Right forelimb (tissue), 1 donor: Measurements from ENCODE around the gene EXT2.
A peak's percentile ranks its signal among the peaks of the same experiment; 100 is the strongest.

Source experiments
- DNase-seq: peaks from one replicate; pipeline ENCODE4 v3.0.0-alpha.2; 2018

Gene EXT2

GRCh38 chr11:44207292-44207691, 111.8 kb downstream of the EXT2 start:
- DNase-seq: no peak

GRCh38 chr11:44208976-44209603, 113.6 kb downstream of the EXT2 start:
- no peak for DNase-seq

GRCh38 chr11:44212128-44212527, 116.7 kb downstream of the EXT2 start:
- no peak for DNase-seq

- DNase-seq: no peak
Observed at GRCh38 chr11:44213148-44213547, 117.7 kb downstream of the EXT2 start.

GRCh38 chr11:44217432-44217831, 122.0 kb downstream of the EXT2 start:
- no peak for DNase-seq

- DNase-seq: no peak
Observed at GRCh38 chr11:44219830-44220796, 124.6 kb downstream of the EXT2 start.

- no peak for DNase-seq
Observed at GRCh38 chr11:44221456-44221855, 126.0 kb downstream of the EXT2 start.

- no peak for DNase-seq
Observed at GRCh38 chr11:44221992-44222391, 126.5 kb downstream of the EXT2 start.

- DNase-seq: no peak
Observed at GRCh38 chr11:44223238-44223637, 127.8 kb downstream of the EXT2 start.

- no peak for DNase-seq
Observed at GRCh38 chr11:44224867-44225501, 129.5 kb downstream of the EXT2 start.

- DNase-seq: no peak
Observed at GRCh38 chr11:44226490-44226889, 131.0 kb downstream of the EXT2 start.

- no peak for DNase-seq
Observed at GRCh38 chr11:44226945-44227344, 131.5 kb downstream of the EXT2 start.

- no peak for DNase-seq
Observed at GRCh38 chr11:44228379-44228778, 132.9 kb downstream of the EXT2 start.

GRCh38 chr11:44229098-44229497, 133.6 kb downstream of the EXT2 start:
- no peak for DNase-seq

GRCh38 chr11:44229624-44230023, 134.1 kb downstream of the EXT2 start:
- DNase-seq: no peak

- DNase-seq: no peak
Observed at GRCh38 chr11:44235765-44236201, 140.3 kb downstream of the EXT2 start.

- DNase-seq: no peak
Observed at GRCh38 chr11:44236296-44236695, 140.8 kb downstream of the EXT2 start.

GRCh38 chr11:44237156-44237555, 141.7 kb downstream of the EXT2 start:
- DNase-seq: no peak

GRCh38 chr11:44241851-44242250, 146.4 kb downstream of the EXT2 start:
- peak; percentile 61 for DNase-seq

GRCh38 chr11:44243086-44243485, 147.6 kb downstream of the EXT2 start:
- no peak for DNase-seq

GRCh38 chr11:44243595-44244343, 148.3 kb downstream of the EXT2 start:
- no peak for DNase-seq

GRCh38 chr11:44244639-44245310, 149.3 kb downstream of the EXT2 start:
- DNase-seq: no peak
